GM19455 (cell line): ENCODE measurements around the gene SPATA31C1.
"Not testable (repeated sequence)": the region's sequence is repeated elsewhere in the genome, so short reads cannot be mapped to it uniquely, and the experiment has no call there.

Source experiments
- ATAC-seq: cut with Tn5 transposase; IDR thresholded peaks from one replicate; pipeline ENCODE4 v1.9.1; 2021; ENCODE audit not compliant: unreplicated experiment

Gene SPATA31C1

DNA sequence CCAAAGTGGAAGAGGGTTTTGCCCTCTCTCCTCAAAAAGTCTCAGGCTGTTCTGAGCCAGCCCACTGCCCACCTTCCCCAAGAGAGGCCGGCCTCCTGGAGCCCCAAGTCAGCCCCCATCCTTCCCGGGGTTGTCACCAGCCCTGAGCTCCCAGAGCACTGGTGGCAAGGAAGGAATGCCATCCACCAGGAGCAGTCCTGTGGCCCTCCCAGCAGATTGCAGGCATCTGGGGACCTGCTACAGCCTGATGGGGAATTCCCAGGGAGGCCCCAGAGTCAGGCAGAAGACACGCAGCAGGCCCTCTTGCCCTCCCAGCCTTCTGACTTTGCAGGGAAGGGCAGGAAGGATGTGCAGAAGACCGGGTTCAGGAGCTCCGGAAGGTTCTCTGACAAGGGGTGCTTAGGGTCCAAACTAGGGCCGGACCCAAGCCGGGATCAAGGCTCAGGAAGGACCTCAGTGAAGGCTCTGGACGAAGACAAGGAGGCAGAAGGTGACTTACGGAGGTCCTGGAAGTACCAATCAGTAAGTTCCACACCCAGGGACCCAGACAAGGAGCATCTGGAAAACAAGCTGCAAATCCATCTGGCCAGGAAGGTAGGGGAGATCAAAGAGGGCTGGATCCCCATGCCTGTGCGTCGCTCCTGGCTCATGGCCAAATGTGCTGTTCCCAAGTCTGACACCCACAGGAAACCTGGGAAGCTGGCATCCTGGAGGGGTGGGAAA, 31.4 kb upstream of the SPATA31C1 start:
- no peak for ATAC-seq

DNA sequence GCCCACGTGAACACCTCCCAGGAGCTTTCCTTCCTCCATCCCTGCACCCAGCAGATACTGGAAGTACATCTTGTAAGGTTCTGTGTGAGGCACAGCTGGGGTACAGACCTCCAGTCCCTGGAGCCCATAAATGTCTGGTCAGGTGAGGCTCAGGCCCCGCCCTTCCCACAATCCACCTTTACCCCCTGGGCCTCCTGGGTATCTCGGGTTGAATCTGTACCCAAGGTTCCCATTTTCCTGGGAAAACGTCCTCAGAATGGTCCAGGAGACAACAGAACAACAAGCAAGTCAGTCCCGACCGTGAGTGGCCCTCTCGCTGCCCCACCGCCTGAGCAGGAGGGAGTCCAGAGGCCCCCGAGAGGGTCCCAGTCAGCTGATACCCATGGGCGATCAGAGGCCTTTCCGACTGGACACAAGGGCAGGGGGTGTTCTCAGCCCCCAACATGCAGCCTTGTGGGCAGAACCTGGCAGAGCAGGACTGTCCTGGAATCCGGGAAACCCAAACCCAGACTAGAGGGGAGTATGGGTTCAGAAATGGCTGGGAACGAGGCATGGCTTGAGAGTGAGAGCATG, 30.7 kb upstream of the SPATA31C1 start:
- no peak for ATAC-seq

DNA sequence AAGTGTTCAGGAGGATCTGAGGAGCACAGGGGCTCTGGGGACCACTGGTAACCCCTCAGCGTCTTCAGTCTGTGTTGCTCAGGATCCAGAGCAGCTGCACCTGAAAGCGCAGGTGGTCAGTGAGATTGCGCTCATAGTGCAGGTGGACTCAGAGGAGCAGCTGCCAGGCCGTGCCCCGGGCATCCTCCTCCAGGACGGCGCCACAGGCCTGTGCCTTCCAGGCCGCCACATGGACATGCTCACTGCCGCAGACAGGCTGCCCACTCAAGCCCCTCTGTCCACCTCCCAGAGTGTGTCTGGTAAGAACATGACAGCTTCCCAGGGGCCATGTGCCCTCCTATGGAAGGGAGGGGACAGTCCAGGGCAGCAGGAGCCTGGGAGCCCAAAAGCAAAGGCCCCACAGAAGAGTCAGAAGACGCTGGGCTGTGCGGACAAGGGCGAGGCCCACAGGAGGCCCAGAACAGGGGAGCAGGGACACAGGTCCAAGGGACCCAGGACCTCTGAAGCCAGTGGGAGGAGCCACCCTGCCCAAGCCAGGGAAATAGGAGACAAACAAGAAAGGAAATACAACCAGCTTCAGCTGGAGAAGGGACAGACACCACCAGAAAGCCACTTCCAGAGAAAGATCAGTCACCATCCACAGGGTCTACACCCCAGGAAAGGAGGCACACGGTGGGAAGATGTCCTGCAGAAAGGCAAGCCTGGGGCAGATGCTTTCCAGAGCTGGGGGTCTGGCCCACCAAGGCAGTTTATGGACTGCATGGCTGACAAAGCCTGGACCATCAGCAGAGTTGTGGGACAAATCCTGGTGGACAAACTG, 29.9 kb upstream of the SPATA31C1 start:
- no peak for ATAC-seq

DNA sequence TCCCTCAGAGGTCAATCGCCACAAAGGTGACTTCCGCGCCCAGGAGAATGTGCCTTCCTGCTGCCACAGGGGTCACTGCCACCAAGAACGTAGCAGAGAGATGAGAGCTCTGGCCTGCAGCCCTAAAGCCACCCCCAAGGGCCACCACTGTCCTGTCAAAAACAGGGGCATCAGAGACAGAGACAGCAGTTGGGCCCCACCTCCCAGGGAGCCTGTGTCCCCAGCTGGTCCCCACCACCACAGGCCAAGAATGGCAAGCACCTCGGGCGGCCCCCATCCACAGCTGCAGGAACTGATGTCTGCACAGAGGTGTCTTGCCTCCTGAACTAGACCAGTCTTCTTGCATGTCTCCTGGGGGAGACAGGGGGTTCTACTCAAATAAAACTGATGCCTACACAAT, 29.3 kb upstream of the SPATA31C1 start:
- no peak for ATAC-seq

DNA sequence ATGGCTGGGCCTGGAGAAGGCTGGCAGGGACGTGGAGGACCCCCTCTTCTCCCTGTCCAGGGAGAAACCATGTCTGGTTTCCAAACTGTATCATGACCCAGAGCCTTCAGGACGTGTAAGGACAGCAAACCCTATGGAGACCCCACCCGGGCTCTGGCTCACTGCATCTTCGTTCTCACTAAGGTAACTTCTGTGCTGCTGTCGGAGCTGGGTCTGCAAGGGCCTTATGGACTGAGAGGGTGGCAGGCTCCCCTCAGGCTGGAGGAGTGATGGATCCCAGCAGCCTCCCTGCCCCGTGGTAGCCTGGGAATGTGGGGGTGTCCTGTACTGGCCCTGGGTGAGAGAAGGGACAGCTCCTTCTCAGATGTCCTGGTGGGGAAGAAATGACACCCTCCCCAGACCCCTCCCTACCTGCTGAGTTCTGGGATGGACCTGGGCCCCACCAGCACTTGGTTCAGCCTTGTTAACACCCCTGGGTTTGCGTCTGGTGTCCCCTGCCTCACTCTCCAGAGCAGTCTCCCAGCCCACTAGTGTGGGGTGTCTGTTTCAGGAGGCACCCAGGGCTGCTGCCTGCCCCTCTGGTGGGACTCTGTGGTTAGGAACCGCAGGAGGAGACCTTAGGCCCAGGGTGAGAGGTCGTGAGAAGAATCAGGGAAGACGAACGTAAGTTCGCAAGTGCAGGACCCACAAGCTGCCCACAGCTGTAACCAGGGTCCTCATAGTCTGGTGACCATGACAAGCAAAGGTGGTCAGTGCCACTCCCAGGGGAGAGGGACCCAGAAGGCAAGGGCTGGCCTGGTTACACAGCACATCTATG, 28.5 kb upstream of the SPATA31C1 start:
- no peak for ATAC-seq

DNA sequence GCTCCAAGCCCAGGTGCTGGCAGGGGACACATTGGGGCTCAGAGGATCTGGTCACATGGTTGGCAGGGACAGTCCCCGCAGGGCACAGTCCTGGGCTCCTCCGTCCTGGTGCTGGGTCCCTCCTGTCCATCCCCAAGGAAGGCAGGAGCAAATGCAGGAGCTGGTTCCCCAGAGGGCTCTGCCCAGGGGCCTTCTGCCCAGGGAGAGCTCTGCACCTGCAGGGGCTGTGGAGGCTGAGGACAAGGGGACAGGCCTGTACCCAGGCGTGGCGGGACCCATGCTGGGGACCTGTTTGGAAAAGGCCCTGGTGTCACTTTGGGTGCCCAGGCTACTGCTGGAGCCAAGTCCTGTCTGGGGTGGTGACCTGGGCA, 27.9 kb upstream of the SPATA31C1 start:
- no peak for ATAC-seq

DNA sequence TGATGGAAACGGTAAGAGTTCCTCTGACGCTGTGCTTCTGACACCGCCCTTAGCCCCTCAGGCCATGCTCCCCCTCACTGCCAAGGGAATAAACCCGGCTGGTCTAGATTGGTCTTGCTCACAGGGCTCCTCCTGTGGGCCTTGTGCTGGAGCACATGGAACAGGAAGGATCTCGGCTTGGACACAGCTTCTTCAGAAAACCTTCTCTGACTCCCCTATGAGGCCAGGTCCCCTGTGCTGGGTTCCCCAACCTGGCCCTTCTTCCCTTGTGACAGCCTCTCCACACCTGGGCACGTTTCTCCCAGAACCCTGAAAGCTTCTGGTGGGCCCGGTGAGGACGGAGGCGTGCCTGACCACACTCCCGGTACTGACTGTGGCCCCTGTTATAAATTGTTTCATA, 26.9 kb upstream of the SPATA31C1 start:
- ATAC-seq, result no peak

DNA sequence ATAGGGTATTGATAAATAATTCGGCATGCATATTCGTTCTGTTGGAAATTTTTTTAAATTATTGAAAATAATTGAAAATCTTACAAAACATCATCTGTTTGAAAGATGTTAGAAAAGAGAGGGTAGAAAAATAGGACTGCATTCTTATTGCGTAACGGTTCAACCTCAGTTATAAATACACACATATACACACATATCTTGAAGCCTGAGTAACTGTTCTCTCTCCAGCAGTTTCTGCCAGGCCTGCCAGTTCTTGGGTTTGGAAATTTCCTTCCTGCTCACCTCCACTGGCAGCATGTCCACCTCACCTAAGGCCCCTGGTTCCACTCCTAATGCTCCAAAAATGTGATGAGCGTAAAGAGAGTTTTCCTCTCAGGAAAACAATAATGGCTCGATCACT, 26.0 kb upstream of the SPATA31C1 start:
- ATAC-seq, result no peak

DNA sequence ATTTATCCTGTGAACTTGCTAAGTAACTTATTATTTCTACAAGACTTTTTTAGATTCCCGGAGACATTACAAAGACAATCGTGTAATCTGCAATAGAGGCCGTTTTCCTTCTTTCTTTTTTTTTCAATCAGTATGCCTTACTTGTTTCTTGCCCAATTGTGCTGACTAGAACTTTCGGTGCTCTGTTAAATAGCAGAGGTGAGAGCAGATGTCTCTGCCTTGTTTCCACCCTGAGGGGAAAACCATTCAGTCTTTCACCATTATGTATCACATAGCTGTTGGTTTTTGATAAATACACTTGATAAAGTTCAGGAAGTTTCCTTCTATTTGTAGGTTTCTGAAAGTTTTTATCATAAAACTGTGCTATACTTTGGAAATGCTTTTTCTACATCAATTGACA, 24.8 kb upstream of the SPATA31C1 start:
- ATAC-seq, result no peak

DNA sequence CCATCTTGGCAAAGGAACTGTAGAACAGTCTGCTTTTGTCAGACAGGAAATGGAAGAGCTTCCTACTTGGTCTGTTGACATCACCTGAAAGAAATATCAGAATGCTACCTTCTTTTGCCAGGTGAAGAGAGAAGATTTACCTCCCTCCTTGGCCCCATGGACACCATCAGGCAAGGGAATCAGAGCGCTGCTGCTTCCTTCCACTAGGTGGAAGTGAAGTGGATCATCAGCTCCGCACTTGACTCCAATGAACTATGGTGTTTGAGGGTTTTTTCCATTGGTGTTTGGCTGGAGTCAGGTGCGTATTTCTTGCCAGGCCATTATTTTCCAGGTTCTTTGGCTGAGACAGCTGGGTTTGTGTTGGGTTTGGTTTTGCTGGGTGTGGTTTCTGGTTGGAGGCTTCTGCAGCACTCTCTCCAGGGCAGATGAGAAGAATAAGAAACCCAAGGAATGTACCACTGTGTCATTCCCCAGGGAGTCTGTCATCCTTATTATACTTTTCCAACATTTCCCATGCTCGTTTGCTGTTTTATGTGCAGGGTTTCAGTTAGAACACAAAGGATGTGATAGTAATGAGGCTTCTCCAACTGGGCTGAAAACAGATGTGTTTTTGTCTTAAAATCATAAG, 22.6 kb upstream of the SPATA31C1 start:
- no peak for ATAC-seq

DNA sequence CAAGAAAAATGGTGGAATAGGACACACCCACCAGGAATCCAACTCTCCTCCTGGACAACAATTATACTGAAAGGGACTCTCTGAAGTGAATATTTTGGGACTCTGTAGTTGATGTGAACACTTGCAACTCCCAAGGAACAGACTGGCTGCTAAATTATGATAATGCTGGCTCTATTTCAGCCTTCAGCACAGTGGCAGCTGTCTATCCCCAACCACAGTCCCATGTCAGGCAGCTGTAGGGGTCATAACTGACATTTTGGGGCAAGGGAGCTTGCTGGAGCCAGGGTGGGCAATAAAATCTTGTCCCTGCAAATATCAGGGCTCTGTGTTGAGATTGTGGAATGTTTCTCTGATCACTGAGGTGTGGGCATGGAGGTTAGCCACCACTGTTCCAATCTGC, 20.9 kb upstream of the SPATA31C1 start:
- ATAC-seq, result no peak

DNA sequence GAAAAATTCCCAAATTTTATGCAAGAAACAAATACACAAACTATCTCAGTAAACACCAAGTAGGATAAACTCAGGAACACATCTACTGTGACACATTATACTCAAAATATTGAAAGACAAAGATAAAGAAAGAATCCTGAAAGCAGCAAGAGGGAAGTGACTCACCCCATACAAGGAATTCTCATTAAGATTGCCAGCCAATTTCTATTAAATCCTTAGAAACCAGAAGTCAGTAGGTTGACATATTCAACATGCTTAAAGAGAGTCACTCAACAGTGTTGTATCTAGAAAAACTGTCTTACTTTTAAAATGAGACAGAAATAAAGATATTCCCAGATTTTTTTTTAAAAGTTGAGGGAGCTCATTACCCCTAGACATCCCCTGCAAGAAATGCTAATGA, 19.6 kb upstream of the SPATA31C1 start:
- no peak for ATAC-seq

DNA sequence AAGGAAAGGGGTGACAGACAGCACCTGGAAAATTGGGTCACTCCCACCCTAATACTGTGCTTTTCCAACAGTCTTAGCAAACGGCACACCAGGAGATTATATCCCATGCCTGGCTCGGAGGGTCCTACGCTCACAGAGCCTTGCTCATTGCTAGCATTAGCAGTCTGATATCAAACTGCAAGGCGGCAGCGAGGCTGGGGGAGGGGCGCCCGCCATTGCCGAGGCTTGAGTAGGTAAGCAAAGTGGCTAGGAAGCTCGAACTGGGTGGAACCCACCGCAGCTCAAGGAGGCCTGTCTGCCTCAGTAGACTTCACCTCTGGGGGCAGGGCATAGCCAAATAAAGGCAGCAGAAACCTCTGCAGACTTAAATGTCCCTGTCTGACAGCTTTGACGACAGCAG, 15.4 kb upstream of the SPATA31C1 start:
- ATAC-seq, result not testable (repeated sequence)

DNA sequence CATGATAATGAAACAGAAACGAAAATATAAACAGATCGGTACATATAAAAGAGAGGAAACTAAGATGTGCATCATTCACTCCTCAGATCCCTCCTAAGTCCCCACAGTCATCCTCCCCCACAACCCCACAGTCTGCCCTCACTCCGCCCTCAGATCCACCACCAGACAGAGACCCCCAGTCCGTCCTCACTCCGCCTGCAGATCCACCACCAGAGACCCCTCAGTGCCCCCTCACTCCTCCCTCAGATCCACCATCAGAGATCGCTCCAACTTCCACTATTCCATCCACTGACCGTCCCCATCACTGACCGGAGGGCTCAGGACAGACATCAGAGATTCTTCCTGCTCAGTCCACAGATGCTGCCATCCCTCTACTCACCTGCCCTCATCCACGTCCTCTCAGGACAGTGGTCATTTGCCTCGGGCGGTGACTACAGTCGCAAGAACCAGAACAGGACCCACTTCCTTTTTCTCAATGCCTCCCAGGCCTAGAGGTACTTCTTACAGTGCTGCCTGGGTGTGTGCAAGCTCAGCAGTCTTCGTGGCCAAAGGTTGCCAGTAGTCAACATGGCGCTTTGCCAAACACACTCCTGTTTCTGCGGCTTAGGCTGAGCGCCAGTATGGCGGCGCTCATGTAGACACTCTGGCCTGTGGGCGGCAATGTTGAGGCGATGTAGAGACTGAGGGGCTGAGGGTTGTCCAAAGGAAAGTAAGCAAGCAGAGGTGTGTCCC, 8.3 kb upstream of the SPATA31C1 start:
- no peak for ATAC-seq

DNA sequence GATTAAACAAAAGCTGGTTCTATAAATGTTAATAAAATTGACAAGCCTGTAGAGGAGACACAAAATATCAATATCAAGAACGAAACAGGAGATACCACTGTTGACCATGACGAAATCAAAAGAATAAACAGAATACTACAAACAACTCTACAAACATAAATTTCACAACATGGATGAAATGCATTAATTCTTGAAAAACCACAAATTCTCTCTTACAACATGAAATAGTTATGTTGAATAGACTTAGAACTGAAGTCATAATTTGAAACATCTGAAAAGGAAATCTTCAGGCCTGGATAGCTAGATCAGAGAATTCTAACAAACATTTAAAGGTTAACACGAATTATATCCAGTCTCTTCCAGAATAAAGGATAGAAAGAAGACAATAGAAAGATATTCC, 6.9 kb upstream of the SPATA31C1 start:
- ATAC-seq, result no peak

DNA sequence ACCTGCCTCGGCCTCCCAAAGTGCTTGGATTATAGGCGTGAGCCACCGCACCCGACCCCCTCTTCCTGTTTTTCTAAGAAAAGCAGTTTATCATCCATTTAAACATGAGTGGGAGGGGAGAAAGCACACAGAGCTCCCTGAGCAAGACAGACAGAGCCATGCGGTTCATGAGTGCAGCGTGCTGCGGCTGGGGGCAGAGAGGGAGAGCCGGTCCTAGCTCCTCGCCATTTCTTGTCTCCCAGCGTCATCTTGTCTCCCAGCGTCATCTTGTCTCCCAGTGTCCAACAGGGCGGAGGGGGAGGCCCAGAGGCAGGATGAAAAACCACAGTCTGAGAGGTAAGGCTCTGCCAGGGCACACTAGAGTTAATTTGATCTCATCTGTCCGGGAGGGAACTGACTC, 1.3 kb downstream of the SPATA31C1 start:
- ATAC-seq, result not testable (repeated sequence)

DNA sequence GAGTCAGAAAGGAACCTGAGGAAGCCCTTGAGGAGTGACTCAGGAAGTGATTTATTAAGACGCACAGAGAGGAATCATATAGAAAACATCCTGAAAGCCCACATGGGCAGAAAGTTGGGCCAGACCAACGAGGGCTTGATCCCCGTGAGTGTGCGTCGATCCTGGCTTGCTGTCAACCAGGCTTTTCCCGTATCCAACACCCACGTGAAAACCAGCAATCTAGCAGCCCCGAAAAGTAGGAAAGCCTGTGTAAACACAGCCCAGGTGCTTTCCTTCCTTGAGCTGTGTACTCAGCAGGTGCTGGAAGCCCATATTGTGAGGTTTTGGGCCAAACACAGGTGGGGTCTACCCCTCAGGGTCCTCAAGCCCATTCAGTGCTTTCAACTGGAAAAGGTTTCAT, 3.8 kb downstream of the SPATA31C1 start:
- not testable (repeated sequence) for ATAC-seq

DNA sequence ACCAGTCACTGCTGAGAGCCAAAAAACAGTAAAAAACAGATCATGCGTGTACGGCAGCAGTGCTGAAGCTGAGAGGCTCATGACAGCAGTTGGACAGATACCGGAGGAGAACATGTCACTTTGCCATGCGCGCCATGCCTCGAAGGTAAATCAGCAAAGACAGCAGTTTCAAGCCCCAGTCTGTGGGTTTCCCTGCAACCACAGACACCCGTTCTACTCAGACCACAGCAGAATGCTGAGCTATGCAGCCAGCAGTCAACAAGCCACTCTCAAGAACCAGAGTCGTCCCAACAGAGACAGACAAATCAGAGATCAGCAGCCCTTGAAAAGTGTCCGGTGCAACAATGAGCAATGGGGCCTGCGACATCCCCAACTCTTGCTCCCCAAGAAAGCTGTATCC, 5.2 kb downstream of the SPATA31C1 start:
- ATAC-seq, result not testable (repeated sequence)

DNA sequence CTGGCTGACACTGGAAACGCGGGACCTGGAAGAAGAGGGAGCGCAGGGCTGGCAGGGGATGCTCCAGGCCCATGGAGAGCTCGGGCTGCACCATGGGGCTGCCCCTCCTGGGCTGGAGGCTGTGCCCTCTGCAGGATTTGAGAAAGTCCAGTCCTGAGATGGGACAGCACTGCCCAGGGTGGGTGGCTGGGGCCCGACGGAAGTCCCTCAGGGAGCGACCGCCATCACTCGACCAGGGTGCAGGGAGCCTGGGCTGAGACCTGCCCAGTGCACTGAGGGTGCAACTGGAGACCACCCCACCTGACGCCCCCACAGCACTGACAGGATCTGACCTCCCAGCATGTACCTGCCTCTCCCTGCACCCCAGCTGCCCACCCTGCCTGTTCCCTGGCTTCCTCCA, 7.1 kb downstream of the SPATA31C1 start:
- ATAC-seq, result not testable (repeated sequence)

DNA sequence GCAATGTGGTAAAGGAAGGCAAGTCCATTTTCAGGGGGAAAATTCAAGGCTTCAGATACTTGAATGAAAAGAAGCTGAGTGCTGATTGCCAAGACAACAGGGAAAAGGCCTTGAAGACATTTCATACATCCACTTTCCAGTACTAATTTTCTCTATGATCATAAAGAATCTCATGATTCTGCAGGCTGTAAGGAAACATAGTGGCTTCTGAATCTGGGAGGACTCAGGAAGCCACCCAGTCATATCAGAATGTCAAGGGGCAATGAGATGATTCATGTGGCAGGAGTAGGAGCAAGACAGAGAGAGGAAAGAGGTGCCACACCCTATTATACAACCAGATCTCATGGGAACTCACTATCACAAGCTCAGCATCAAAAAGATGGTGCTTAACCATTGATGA, 11.4 kb downstream of the SPATA31C1 start:
- not testable (repeated sequence) for ATAC-seq
